GM12878 (cell line): ENCODE results near the gene HSCB. TPM values are rescaled to one million over a fixed set of nuclear protein-coding genes. Genes with fewer than 3 reads are reported as not detected.

Source experiments
- ASH2L ChIP-seq: fragments of 300-600, 200-600 bp; sonication (generic); IDR thresholded peaks from 2 replicates; pipeline ENCODE4 v1.6.1; 2017; ENCODE audit warnings: low read depth, mild to moderate bottlenecking, borderline replicate concordance
- EED ChIP-seq: sonication (generic); IDR thresholded peaks from 2 replicates; pipeline ENCODE4 v1.6.1; 2016; ENCODE audit warnings: antibody characterized with exemption, low read depth
- EGR1 ChIP-seq, 2 experiments: IDR thresholded peaks; 1 replicate in 1 of 2; 2 replicates in 1 of 2; pipeline ENCODE4 v1.6.1; 2011 to 2012; ENCODE audit warnings: low read depth in 2 of 2, low read length in 2 of 2, borderline replicate concordance in 1 of 2, mild to moderate bottlenecking in 1 of 2, moderate library complexity in 1 of 2
- FOXK2 ChIP-seq: fragments of 450-650 bp; IDR thresholded peaks from 2 replicates; pipeline ENCODE4 v1.6.1; 2017; ENCODE audit warnings: mild to moderate bottlenecking, moderate library complexity
- KLF5 ChIP-seq: fragments of 450-650 bp; IDR thresholded peaks from 2 replicates; pipeline ENCODE4 v1.6.1; 2014; ENCODE audit warnings: mild to moderate bottlenecking; ENCODE audit not compliant: partially characterized antibody
- MEF2A ChIP-seq: IDR thresholded peaks from 2 replicates; pipeline ENCODE4 v1.6.1; 2011; ENCODE audit warnings: low read depth, mild to moderate bottlenecking, low read length, moderate library complexity; ENCODE audit not compliant: insufficient read depth
- NR2C2 ChIP-seq: IDR thresholded peaks from 2 replicates; pipeline ENCODE4 v1.6.1; 2011; ENCODE audit warnings: borderline replicate concordance, low read depth; ENCODE audit not compliant: control insufficient read depth, insufficient read length
- NR2F1 ChIP-seq: fragments of 450-650 bp; conservative IDR thresholded peaks from 2 replicates; pipeline ENCODE4 v1.6.1; 2017; ENCODE audit warnings: mild to moderate bottlenecking
- RBBP5 ChIP-seq: fragments of 200-600 bp; sonication (generic); conservative IDR thresholded peaks from 2 replicates; pipeline ENCODE4 v1.6.1; 2016
- SIX5 ChIP-seq: IDR thresholded peaks from 2 replicates; pipeline ENCODE4 v1.6.1; 2011; ENCODE audit warnings: mild to moderate bottlenecking, low read depth, low read length, moderate library complexity; ENCODE audit not compliant: severe bottlenecking
- SREBF2 ChIP-seq: IDR thresholded peaks from 2 replicates; pipeline ENCODE4 v1.6.1; 2012; ENCODE audit warnings: mild to moderate bottlenecking, low read length
- SUZ12 ChIP-seq: fragments of 200-600 bp; sonication (generic); IDR thresholded peaks from one replicate; pipeline ENCODE4 v1.6.1; 2018; ENCODE audit warnings: antibody characterized with exemption, mild to moderate bottlenecking; ENCODE audit not compliant: unreplicated experiment
- TBL1XR1 ChIP-seq: IDR thresholded peaks from 2 replicates; pipeline ENCODE4 v1.6.1; 2012; ENCODE audit warnings: low read depth, low read length, improper control_type of control experiment
- TCF12 ChIP-seq: IDR thresholded peaks from 2 replicates; pipeline ENCODE4 v1.6.1; 2011; ENCODE audit warnings: low read depth, mild to moderate bottlenecking, low read length
- ZBTB11 ChIP-seq: fragments of 450-650 bp; formaldehyde crosslinking; IDR thresholded peaks from 2 replicates; pipeline ENCODE4 v1.5.0; 2022; ENCODE audit warnings: mild to moderate bottlenecking, missing genetic modification characterization
- ZBTB40 ChIP-seq: fragments of 450-650 bp; IDR thresholded peaks from 2 replicates; pipeline ENCODE4 v1.6.1; 2016; ENCODE audit warnings: mild to moderate bottlenecking, moderate library complexity, borderline replicate concordance
- ZNF384 ChIP-seq: IDR thresholded peaks from 2 replicates; pipeline ENCODE4 v1.6.1; 2012; ENCODE audit warnings: low read depth, mild to moderate bottlenecking, low read length, improper control_type of control experiment, borderline replicate concordance
- ZNF622 ChIP-seq: fragments of 450-650 bp; IDR thresholded peaks from 2 replicates; pipeline ENCODE4 v1.6.1; 2017; ENCODE audit warnings: mild to moderate bottlenecking, inconsistent platforms
- ZNF687 ChIP-seq: fragments of 450-650 bp; IDR thresholded peaks from 2 replicates; pipeline ENCODE4 v1.6.1; 2017; ENCODE audit warnings: mild to moderate bottlenecking, moderate library complexity
- polyA plus RNA-seq, 11 experiments: library from polyadenylated mRNA; depleted of rRNA in 4 of 11; unstranded in 6 of 11; stranded (reverse) in 5 of 11; fragments of >200 nt; fragmentation: Nextera tagmentation in 4 of 11; fragmentation: Illumina TruSeq in 1 of 11; extraction: Ambion mirVana in 4 of 11; extraction: Trizol in 1 of 11; gene quantifications; 1 replicate in 1 of 11; 2 replicates in 10 of 11; pipeline versions ENCODE4 v1.2.1 to v1.2.3, GENCODE V29; 2011 to 2016; ENCODE audit warnings: inconsistent platforms in 2 of 11, missing spikeins in 2 of 11, low read depth in 1 of 11
- total RNA-seq, 4 experiments: library from RNA; depleted of rRNA in 3 of 4; stranded (reverse); fragments of >200 nt in 3 of 4; fragmentation: Illumina TruSeq in 1 of 4; extraction: Trizol in 1 of 4; gene quantifications; 2 replicates each; pipeline versions ENCODE4 v1.2.1 to v1.2.3, GENCODE V29; 2013 to 2021

The HSCB gene
- total and polyA plus RNA-seq, 10 of the 15 experiments (the other 5 are each of a cell fraction or from before 2014, with no cell fraction given), result 10.6 to 28.4 (median 20.8) TPM

GRCh38 chr22:28800308-28801041, 58.6 kb downstream of the HSCB start, which contains the start of gene XBP1 (continued):
- no peak for TF ChIP-seq EGR1 (IDR thresholded peaks at IDR 0.05; ENCODE audit: borderline replicate concordance in 1 of 2, low read depth in 2 of 2, low read length in 2 of 2)
- TF ChIP-seq ASH2L, result no peak
- no peak for TF ChIP-seq FOXK2
- TF ChIP-seq ZBTB40, result peak; percentile 37; the same call in 1 of the 2 replicates
- no peak for TF ChIP-seq KLF5
- TF ChIP-seq EED, result no peak
- TF ChIP-seq SREBF2, result no peak
- no peak for TF ChIP-seq ZBTB11
- no peak for TF ChIP-seq TBL1XR1
- no peak for TF ChIP-seq NR2C2
- peak; percentile 72 for TF ChIP-seq NR2F1
- no peak for TF ChIP-seq RBBP5
- no peak for TF ChIP-seq SUZ12
- no peak for TF ChIP-seq ZNF384
- TF ChIP-seq SIX5, result no peak
- no peak for TF ChIP-seq ZNF622
- TF ChIP-seq TCF12, result no peak
- peak; percentile 52; the same call in 1 of the 2 replicates for TF ChIP-seq ZNF687
- TF ChIP-seq MEF2A, result no peak
